Effector memory CD4-positive, alpha-beta T cell (primary cell): ENCODE measurements around the gene ABLIM2.
A peak's percentile ranks its signal among the peaks of the same experiment; 100 is the strongest.

Experiments
- DNase-seq, 3 donors: peaks; one replicate each; pipeline ENCODE4 v3.0.0-alpha.2; 2020
- H3K27ac ChIP-seq: 2 replicates; pipeline ENCODE4 v1.7.0; 2013; ENCODE audit warnings: mild to moderate bottlenecking, low read length, moderate library complexity; ENCODE audit not compliant: insufficient read depth, poor library complexity, severe bottlenecking
- H3K27me3 ChIP-seq: replicated peaks from 2 replicates; pipeline ENCODE4 v1.7.0; 2013; ENCODE audit warnings: mild to moderate bottlenecking, low read length; ENCODE audit not compliant: insufficient read depth, control insufficient read depth, poor library complexity, severe bottlenecking
- H3K36me3 ChIP-seq: 2 replicates; pipeline ENCODE4 v1.7.0; 2013; ENCODE audit warnings: mild to moderate bottlenecking, low read length, moderate library complexity; ENCODE audit not compliant: control insufficient read depth, insufficient read depth
- H3K4me1 ChIP-seq: 2 replicates; pipeline ENCODE4 v1.7.0; 2013; ENCODE audit warnings: low read length, mild to moderate bottlenecking; ENCODE audit not compliant: control insufficient read depth, insufficient read depth, poor library complexity, severe bottlenecking
- H3K4me3 ChIP-seq: 2 replicates; pipeline ENCODE4 v1.7.0; 2013; ENCODE audit warnings: low read length, low read depth, mild to moderate bottlenecking; ENCODE audit not compliant: insufficient read depth, poor library complexity, severe bottlenecking
- H3K9me3 ChIP-seq: 2 replicates; pipeline ENCODE4 v1.7.0; 2013; ENCODE audit warnings: mild to moderate bottlenecking, low read length, moderate library complexity; ENCODE audit not compliant: control insufficient read depth

ABLIM2 gene

DNA sequence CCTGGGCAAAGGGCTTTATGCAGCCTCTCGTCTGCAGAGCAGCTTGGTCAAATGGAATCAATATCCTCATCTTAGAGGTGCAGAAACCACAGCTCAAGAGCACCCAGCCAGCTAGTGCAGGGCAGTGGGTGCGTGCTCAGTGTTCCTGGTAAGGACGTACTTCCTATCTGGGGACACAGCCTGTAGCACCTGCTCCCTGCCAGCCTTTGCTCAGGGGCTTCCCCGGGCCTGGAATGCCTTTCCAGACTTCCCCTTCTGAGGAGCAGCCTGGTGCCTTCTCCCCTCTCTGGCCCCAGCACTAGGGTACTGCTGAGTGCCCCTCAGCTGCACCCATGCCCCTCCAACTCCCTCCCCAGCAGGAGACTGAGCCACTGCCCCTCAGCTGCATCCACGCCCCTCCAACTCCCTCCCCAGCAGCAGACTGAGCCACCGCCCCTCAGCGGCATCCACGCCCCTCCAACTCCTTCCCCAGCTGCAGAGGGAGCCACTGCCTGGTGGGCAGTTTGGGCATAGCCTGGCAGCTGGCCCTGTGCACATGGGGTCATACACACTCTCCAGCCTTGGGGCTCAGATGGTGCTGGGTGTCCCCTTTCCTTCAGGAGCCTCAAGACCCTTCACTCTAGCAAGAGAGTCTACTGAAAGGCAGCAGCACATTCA is 176.7 kb downstream of the ABLIM2 start:
- H3K27me3 ChIP-seq = no peaks in the 10 kb centered on the region
- H3K4me3 ChIP-seq = no peak overlapping the region
- DNase-seq = no peak

GRCh38 chr4:7980036-7980435 is 178.6 kb downstream of the ABLIM2 start:
- no peaks in the 10 kb centered on the region for H3K36me3 ChIP-seq
- H3K27ac ChIP-seq = no peak overlapping the region
- H3K4me3 ChIP-seq = no peak overlapping the region
- H3K27me3 ChIP-seq = no peaks in the 10 kb centered on the region
- no peaks in the 10 kb centered on the region for H3K9me3 ChIP-seq
- H3K4me1 ChIP-seq = no peaks in the 10 kb centered on the region
- no peak for DNase-seq

More for the DNA sequence above, 176.7 kb downstream of the ABLIM2 start:
- no peaks in the 10 kb centered on the region for H3K36me3 ChIP-seq
- no peak overlapping the region for H3K27ac ChIP-seq
- H3K9me3 ChIP-seq = no peaks in the 10 kb centered on the region
- H3K4me1 ChIP-seq = no peaks in the 10 kb centered on the region

- no peaks in the 10 kb centered on the region for H3K36me3 ChIP-seq
- no peak for DNase-seq
- no peak overlapping the region for H3K27ac ChIP-seq
- no peaks in the 10 kb centered on the region for H3K27me3 ChIP-seq
- no peaks in the 10 kb centered on the region for H3K4me1 ChIP-seq
- H3K9me3 ChIP-seq = no peaks in the 10 kb centered on the region
- no peak overlapping the region for H3K4me3 ChIP-seq
Measured at GRCh38 chr4:7979652-7979968, 179.0 kb downstream of the ABLIM2 start.

DNA sequence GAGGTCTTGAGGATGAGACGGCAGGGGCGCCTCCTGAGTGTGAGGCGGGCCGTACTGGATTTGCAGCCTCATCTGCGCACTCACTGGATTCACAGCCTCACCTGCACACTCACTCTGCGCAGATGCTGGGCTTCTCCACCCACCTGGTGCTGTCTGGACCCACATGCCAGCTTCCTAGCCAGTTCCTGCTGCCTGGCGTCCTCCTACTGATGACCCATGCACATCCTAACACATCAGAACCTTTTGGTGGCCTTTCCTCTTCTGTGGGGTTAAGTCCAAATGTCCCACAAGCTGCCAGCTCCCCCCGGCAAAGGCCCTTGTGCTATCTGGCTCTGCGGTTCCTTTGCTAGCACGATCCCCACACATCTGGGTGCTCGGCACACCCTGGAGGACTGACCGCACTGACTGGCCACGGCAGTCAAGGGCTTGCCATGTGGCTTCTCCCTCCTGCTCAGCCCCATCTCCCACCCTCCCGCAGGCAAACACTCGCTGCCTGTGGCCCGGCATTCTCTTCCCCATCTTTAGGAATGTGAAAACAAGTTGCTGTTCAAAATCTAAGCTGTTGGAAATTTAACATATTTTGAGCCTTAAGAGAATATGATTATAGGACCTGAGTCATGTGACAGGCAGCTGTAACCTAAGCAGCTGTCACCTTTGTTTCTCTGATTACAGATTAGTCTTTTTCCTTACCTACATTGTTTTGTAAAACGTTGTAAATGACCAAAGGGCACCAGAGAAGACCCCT is 179.5 kb downstream of the ABLIM2 start:
- no peaks in the 10 kb centered on the region for H3K9me3 ChIP-seq
- H3K27me3 ChIP-seq = no peaks in the 10 kb centered on the region
- no peak overlapping the region for H3K4me3 ChIP-seq
- no peaks in the 10 kb centered on the region for H3K36me3 ChIP-seq
- no peak overlapping the region for H3K27ac ChIP-seq
- no peak for DNase-seq
- no peaks in the 10 kb centered on the region for H3K4me1 ChIP-seq

DNA sequence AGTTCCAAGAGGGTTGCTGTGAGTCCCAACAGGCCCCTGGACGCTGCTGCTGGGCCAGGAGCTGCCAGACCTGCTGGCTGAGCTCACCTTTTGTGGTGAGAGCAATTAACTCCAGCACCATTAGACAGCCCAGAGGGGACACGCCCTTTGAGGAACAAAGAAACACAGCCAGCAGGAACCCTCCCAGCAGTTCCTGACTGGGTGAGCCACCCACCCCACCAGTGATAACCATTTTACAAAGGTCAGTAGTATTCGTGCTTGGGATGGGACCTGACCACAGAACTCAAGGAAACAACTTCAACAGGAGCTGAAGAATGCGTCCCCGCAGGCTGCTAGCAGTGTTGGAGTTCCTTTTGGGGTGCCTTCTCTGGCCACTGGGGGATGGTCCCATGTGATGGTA is 180.1 kb downstream of the ABLIM2 start:
- Histone ChIP-seq H3K4me3 (no peak overlapping the region), H3K27ac (no peak overlapping the region), H3K9me3 (no peaks in the 10 kb centered on the region), H3K4me1 (no peaks in the 10 kb centered on the region), H3K36me3 (no peaks in the 10 kb centered on the region), H3K27me3 (no peaks in the 10 kb centered on the region)
- no peak for DNase-seq

- Histone ChIP-seq H3K27me3 (no peaks in the 10 kb centered on the region), H3K27ac (no peak overlapping the region), H3K36me3 (no peaks in the 10 kb centered on the region), H3K9me3 (no peaks in the 10 kb centered on the region), H3K4me1 (peaks cover 3% of the 10 kb centered on the region), H3K4me3 (no peak overlapping the region)
- DNase-seq = no peak
Measured at GRCh38 chr4:7976634-7977033, 182.0 kb downstream of the ABLIM2 start.

DNA sequence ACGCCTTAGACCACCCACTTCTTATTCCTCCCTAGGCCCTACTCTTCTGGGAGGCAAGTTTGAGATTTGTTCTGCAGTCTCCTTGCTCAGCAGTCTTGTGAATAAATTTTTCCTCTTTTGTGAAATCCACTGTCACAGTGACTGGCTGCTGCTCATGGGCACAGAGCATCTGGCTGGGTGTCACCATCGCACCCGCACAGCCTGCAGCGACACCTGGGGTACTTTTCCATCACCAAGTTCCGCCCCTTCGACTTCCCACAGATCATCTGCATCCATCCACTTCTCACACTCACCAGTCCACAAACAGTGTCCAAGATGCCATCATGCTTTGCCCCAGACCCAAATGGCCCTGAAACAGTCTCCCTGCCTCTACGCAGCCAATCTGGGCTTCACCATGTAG is 182.6 kb downstream of the ABLIM2 start:
- peaks cover 9% of the 10 kb centered on the region for H3K4me1 ChIP-seq
- H3K4me3 ChIP-seq = no peak overlapping the region
- no peaks in the 10 kb centered on the region for H3K36me3 ChIP-seq
- no peak overlapping the region for H3K27ac ChIP-seq
- DNase-seq = no peak
- H3K27me3 ChIP-seq = no peaks in the 10 kb centered on the region
- H3K9me3 ChIP-seq = no peaks in the 10 kb centered on the region

DNA sequence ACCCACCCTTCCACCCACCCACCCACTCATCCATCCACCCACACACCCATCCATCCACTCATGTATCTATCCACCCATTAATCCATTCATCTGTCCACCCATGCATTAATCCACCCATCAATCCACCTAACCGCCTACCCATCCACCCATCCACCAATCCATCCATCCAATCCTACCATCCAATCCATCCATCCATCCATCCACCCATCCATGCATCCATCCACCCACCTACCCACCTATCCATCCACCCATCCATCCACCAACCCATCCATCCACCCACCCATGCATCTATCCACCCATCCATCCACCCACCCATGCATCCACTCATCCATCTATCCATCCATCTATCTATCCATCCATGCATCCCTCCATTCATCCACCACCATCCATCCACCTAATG is 184.2 kb downstream of the ABLIM2 start:
- no peak for DNase-seq
- peaks cover 25% of the 10 kb centered on the region for H3K4me1 ChIP-seq
- no peaks in the 10 kb centered on the region for H3K9me3 ChIP-seq
- H3K4me3 ChIP-seq = no peak overlapping the region
- no peak overlapping the region for H3K27ac ChIP-seq
- H3K27me3 ChIP-seq = no peaks in the 10 kb centered on the region
- no peaks in the 10 kb centered on the region for H3K36me3 ChIP-seq

- no peak overlapping the region for H3K27ac ChIP-seq
- H3K4me3 ChIP-seq = no peak overlapping the region
- no peaks in the 10 kb centered on the region for H3K36me3 ChIP-seq
- no peaks in the 10 kb centered on the region for H3K9me3 ChIP-seq
- no peak for DNase-seq
- no peaks in the 10 kb centered on the region for H3K27me3 ChIP-seq
- peaks cover 33% of the 10 kb centered on the region for H3K4me1 ChIP-seq
Measured at GRCh38 chr4:7973545-7973981, 185.1 kb downstream of the ABLIM2 start.

DNA sequence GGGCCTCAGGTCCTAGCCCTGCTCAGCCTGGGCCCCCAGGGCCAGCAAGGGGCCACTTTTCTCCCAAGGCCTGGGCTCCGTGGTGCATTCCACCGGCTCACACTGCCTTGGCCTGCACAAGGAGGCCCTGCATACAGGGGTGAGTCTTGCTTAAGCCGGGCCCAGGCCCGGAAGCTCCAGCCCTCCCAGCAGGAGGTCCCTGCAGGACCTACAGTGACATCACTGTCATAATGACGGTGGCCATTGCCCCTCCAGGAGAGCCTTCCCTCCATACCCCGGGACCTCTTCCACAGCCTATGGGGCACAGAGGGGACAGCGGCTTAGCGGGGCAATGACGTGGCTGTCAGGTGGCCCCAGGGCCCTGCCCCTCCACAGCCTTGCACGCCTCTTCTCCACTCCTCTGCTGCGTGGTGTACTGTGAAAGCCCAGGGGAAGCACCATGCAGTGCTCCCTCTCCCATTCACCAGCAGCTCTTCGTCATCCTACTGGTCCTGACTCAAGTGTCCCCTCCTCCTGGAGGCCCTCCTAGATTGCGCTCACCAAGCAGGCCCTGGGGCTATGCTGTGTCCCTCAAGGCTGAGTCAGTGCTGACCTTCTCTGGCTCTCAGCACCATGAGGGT is 186.6 kb downstream of the ABLIM2 start:
- H3K36me3 ChIP-seq = no peaks in the 10 kb centered on the region
- H3K27ac ChIP-seq = peak overlapping the region; percentile 76
- peaks cover 34% of the 10 kb centered on the region for H3K4me1 ChIP-seq
- no peaks in the 10 kb centered on the region for H3K27me3 ChIP-seq
- no peak overlapping the region for H3K4me3 ChIP-seq
- H3K9me3 ChIP-seq = no peaks in the 10 kb centered on the region
- no peak for DNase-seq
